ENCODE results near the gene KDM4C.

Gene KDM4C

DNA sequence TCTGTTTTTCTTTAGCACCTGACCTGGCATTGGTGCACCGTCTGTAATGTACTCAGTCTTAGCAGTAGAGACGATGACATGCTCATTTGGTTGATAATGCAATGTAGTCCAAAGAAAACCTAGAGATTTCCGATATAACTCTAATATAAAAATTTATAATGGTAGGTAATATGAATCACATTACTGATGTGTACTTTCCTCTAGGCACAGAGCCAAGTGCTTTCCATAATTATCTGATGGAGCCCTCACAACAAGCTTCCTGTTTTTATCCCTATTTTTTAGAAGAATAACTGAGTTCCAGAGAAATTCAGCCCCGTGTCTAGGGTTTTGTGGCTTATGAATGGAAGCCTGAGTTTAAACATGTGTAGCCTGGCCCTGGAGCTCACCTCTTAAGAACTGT, 53.7 kb downstream of the KDM4C start:
- no peak for DNase-seq

DNA sequence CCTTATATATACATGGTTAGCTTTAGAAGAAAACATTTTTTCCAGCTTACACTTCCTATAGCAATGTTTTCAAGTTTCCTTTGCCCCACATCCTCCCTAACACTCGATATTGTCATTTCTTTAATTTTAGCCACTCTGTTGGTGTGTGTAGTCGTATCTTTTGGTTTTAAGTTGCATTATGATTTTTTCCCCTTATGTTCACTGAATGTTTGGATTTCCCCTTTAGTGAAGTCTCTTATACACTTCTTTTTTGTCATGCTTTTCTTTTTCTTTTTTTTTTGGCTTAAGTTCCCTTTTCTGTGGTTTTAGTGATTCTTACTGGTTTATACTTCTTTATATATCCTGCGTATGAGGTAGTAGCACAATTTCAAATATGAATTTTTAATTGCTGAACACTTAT, 58.8 kb downstream of the KDM4C start:
- DNase-seq = no peak

DNA sequence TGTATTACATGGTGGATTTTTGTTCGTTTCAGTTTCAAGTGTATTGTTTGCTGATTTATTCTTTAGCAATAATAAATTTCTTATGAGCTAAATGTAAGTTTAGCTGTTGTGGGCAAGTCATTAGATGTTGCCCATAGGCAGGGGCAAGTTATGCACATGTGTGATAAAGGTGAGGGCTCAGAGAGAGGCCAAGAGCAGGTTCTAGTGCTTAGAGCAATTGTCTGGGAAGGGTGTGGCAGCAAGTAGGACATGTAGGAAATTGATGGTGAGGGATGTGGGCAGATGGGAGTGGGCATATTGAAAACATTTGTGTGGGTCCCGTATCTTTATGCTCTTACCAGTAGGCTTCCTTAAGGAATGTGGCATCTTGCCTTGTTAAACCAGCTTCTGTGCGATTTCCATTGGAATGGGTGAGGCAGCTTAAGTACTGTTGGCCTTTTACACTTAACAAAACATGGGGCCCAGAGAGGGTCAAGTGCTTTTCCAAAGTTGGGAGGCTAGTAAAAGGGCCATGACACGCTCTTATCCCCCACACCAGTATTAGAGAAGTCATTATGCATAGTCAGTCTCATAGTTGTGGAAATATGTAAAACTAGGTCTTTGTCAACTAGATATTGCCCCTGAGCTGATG, 60.6 kb downstream of the KDM4C start:
- DNase-seq = no peak

DNA sequence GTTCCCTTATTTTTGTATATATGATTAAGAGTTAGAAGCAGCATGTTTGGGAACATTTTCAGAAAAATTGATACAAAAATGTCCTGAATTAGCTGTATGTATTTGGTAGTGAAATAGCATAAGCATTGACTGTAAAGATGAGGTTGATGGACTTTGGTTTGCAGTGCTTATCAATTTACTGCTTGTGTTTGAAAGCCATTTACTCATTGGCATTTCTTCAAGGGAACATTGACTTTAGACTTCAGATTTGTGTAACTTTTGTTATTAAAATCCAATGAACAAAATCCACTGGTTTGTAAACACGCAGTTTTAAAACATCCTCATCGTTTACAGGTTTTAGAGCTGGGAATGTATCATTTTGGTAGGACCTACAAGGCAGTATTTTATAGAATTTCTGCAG, 61.3 kb downstream of the KDM4C start:
- DNase-seq = no peak

DNA sequence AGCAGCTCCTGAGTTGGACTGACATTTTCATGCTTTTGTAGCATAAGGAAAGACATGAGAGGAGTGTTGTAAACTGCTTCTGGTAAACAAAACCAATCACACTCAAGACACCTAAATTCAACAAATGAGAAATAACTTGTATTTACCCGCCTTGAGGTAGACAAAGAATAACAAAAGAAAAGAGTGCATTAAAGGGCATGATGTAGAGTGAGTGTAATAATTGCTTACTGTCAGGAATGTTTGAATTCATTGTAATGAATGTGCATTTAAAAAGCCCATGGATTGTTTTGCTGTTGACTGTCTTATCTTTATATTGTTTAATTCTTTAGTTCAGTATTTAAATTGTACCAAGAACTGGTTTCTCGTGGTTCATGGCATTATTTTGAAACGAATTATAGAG, 61.8 kb downstream of the KDM4C start:
- DNase-seq = no peak

DNA sequence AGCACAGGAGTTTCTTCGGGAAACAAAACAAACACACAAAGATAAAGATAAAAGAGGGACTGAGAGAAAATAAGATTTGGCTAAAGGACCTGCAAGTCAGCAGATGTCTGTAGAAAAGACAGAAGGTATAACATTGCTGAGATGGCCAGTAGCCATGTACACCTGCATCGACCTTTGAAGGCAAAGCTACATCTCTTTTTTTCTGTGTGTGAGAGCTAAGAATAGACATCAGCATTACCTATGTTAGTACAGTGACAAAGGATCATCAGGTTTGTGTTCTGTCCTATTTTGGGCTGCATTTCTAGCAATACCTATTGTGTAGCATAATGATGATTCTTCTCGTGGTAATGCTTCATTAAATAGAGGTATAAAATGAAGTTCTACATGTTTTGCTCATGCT, 64.9 kb downstream of the KDM4C start:
- no peak for DNase-seq

DNA sequence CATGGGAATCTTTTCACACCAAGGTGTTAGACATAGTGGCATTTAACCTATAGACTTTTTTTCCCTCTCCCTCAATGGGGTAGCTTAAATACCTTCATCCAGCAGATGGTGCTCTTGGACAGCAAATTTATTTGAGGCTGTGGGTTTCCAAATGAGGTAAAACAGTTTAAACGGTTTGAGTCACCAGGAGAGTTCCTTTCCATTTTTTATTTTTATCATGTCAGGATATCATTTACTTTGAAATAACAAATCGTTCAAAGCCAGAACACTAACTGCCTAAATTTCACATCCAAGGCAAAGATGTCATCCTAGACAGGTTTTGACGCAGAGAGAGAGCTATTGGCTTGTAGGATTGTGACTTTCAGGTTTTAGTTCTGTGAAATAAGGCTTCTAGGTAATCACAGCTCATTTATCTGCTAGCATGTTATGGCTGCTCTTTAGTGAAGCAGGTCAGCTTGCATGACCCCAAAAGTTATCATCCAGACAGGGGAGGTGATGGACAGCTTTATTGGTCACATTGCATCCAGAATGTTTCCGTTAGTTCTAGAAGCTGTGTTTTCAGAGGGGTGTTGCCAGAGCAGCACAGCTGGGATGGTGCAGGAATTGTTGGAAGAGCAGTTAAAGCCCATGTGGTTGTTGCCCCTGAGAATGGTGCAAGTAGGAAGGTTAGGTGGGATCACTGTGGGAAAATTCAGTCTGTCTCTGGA, 69.8 kb downstream of the KDM4C start:
- DNase-seq = no peak

DNA sequence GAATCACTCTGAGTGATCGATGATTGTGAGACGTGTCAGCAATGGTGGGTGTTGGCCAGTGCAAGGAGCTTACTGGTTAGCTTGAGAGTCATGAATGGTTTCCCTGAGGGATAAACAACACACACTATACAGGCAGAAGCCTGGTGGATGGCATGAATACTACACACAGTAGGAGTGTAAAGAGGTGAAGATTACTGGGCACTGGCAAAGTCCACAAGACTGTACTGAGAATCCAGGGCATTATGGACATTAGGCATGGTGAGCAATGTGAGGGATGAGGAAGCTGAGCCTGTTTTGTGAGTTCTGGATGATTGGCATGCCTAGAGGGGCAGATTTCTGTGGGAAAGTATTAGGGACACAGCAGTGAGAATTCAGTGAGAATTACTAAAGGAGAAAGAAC, 71.3 kb downstream of the KDM4C start:
- no peak for DNase-seq

DNA sequence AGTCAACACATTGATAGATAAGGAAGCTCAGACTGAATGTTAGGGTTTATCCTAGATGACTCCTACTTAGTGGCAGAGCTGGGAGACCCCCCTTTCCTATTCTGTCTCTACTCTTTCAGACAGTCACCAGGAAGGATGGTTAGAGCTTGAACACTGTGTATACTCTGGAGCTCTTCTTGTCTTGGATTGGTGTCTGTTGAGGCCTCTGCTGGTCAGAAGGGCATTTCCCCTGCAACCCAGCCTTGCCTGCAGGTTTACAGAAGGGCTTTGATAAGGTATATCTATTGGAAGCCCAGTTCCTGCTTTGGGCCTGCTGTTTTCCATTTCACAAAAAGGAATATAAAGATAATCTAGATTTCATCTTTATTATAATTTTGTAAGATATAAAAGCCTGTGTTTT, 71.8 kb downstream of the KDM4C start:
- DNase-seq = no peak

DNA sequence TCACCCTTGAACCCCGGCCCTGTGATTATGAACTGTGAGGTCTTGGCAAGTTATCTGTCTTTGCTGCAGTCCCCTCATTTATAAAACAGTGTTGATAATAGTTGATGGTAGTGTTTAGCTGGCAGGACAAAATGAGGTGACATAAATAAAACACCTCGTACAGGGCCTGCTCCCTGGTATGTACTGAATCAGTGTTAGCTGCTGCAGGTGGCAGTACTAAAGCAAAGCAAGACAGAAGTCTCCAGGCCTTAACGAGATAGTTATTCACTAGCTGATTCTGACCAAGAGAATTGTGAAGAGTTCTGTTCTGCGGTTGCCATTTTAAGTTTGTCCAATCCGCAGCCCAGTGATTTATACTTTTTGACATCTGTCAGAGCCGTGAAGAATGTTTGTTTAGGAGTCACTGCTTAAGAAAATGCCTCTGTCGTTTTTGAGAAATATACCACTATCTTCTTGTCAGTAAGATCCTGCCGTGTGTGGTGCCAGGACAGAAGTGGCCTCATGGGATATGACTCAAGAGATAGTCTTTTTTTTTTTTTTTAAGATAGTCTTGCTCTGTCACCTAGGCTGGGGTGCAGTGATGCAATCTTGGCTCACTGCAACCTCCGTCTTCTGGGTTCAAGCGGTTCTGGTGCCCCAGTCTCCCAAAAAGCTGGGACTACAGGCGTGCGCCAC, 75.9 kb downstream of the KDM4C start:
- no peak for DNase-seq

DNA sequence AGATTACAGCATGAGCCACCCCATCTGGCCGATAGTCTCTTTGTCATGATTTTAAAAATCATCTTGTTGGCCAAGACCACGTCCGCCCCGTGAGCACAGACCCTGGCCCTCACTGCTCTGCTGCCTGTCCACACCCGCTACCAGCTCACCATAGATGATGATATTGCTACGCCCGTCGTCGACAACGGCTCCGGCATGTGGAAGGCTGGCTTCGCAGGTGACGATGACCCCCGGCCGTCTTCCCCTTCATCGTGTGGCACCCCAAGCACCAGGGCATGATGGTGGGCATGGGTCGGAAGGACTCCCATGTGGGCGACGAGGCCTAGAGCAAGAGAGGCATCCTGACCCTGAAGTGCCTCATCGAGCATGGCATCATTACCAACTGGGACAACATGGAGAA, 76.5 kb downstream of the KDM4C start:
- no peak for DNase-seq

DNA sequence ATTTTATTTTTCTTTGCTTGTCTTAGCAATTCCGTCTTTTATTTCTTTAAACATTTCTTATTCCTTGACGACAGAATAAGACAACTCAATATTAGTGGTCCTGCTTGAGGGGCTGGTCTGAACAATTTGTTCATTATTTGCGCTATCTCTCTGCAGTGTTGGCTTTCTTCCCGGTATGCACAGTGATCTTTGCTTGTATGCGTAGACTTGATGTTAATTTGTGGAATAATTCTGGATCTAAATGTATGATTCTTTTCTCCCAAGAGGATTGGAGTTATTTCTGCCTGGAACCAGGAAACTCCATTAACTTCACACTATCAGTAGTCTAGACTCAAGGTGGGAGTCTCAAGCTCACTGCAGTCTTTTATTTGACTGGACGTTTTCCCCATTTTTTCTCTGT, 80.4 kb downstream of the KDM4C start:
- no peak for DNase-seq

DNA sequence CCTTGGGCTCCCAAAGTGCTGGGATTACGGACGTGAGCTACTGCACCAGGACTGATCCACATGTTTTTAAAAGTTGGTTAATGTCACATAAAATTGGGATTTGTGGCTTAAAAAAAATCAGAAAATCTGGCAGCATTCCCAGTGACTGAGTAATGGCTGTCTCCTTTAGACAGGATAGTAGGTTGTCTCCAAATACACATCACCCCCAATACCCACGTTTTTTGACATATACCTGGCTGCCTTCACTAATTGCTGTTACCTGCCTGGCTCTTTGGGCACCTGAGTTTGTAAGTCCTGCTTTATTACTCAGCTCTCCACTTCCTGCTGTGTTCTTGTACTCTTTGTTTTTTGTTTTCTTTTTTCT, 84.8 kb downstream of the KDM4C start:
- no peak for DNase-seq

DNA sequence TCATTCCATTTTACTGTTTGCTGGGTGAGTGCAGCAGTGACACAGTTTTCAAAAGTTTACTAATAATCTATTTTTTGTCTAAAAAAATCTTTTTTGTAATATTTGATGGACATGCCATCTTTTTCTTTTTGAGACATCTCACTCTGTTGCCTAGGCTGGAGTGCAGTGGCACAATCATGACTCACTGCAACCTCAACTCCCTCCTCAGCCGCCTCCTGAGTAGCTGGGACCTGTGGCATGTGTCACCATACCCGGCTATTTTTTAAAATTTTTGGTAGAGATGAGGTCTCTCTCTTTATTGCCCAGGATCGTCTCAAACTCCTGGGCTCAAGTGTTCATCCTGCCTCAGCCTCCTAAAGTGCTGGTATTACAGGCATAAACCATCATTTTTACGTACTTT, 86.0 kb downstream of the KDM4C start:
- no peak for DNase-seq

DNA sequence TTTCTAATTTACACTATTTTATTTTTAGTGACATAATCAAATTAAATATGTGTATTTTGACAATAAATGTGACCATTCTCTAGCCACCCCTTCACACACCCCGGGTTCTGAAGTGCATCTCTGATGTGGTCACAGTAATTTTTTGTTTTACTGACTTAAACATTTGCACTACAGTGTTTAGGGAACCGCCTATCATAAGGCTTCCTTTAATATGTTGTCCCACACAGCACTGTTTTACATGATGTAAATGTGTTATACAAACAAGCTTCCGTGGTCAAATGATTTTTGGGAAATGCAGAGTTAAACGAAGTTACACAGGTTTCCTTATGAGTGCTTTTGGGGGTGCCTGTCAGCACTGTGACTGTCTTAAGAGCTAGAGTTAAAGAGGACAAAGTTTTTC, 86.5 kb downstream of the KDM4C start:
- no peak for DNase-seq

DNA sequence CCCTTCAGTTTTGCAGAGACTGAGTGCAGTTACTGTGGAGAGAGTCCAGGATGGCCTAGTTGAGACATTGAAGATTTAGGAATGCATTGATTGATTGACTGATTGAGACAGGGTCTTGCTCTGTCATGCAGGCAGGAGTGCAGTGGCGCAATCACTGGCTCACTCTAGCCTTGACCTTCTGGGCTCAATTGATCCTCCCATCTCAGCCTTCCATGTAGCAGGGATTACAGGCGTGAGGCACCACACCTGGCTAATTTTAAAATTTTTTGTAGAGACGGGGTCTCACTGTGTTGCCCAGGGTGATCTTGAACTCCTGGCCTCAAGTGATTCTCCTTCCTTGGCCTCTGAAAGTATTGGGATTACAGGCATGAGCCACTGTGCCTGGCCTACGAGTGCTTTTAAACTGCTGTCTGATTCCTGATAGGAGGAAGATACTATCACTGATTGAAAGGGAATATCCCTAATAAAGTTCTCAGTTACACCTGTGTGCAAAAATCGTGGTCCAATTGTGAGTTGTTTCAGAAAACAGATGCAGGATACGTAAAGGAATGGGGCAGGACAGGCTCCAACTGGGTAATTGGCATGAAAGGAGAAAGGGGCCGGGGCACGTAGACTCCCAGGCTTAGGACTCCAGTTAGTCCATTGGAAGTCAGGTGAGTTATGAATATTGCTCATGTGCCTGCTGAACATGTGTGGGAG, 87.5 kb downstream of the KDM4C start:
- no peak for DNase-seq

DNA sequence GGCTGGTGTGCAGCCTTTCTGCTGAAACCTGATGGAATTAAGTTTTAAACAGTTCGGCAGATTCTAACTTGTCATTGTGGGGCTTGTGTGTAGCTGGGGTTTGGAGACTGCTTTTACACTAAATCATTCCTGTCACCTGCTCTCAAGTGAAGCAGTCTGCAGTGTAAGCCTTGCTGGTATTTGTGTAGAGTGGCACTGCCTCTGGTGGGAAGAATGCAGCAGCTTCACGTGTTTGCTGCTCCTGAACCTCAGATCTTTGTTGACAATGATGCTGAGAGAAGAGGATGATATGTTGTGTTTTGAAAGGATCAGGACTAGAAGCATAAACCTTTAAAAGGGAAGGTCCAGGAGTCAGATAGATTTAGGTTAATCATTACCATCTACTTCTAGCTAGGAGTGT, 88.1 kb downstream of the KDM4C start:
- DNase-seq = no peak

DNA sequence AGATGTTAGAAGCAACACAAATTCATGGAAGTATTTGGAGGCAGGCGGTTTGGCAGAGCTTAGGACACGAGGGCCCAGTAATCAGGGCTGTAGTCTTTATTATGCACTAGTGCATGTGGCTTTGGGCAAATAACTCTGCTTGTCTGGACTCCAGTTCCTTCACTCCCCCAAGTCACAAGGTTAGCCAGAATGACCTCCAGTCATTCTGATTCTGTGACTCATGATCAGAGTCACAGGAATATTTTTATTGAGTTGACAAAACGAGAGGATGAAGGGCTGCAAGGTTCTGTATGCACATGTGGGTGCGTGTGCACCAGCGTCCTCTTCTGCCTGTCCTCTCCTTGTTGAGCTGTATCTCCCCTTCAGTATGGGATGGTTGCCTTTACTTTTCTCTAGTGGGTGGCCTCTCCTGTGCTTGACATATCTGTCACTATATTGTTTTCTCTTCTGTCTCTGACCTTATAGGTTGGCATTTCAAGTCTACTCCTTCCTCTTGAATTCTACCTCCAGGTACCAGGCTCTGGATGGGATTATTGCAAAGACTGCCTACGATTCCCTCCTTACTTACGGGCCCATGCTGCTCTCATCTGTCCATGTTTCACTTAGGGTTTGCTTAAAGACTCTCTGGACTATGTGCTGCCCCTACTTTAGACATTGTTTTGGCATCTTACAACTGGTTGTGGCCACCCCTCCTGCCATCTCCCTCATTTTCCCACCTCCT, 94.6 kb downstream of the KDM4C start:
- DNase-seq = no peak

DNA sequence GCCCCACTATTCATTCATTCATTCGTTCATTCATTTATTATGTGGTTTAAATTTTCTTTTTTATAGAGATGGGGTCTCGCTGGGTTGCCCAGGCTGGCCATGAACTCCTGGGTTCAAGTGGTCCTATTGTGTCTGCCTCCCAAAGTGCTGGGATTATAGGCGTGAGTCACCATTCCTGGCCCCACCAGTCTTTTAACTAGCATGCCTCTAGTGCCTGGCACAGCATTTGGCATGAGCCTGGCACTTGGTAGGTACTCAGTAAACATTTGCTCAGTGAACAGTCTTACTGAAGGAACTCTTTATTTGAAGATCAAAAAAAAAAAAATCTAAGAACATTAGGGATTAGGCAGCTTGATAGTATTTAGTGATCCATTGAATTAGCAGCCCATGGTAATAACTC, 98.1 kb downstream of the KDM4C start:
- DNase-seq = no peak

DNA sequence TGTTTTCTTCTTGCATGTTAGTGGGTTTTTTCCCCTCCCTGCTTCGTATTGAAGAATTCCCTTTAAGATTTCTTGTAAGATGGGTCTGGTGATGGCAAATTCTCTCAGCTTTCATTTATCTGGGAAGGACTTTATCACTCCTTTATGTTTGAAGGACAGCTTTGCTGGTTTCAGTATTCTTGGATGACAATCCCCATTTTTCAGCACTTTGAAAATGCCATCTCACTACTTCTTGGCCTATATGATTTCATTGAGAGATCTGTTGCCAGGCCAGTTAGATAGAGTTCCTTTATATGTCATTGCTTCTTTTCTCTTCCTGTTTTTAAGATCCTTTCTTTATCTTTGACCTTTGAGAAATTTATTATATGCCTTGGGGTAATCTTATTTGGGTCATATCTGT, 106.3 kb downstream of the KDM4C start:
- no peak for DNase-seq

DNA sequence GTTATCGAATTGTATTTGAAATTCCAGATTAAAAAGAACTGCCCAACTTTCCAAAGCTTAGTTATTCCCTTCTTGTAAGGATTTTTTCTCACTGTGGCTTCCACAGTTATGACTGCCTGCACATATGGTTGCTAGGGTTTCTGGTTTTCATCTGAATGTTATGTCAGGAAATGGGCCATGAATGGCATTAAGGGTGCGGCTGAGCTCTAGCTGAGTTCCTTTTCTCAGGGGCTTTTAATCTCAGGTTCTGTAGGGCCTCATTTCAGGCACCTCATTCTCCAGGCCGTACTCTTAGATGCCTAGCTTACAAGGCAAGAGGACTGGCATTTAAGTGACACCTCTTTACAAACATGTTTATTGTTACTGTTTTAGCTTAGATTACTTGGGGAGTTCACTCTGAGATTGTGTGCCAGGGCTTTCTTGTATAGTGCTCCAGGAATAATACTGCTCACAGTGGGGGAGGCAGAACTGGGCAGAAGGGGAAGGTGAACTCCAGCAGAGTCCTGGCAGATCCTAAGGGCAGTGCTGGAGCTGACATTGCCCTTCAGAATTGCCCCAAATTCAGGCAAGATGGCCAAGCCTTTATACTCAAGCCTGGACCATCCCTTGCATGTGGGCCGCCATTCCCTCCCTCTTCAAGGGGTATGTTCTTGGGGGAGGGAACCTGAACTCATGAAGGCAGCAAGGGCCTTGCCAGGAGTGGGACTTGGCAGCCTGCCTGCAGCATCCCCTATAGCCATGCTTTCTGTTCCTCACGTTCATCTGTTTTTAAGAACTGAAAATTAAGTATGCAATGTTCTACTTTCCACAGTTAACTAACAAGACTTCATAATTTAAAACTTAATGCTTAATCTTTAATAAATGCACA, 111.5 kb downstream of the KDM4C start:
- no peak for DNase-seq

DNA sequence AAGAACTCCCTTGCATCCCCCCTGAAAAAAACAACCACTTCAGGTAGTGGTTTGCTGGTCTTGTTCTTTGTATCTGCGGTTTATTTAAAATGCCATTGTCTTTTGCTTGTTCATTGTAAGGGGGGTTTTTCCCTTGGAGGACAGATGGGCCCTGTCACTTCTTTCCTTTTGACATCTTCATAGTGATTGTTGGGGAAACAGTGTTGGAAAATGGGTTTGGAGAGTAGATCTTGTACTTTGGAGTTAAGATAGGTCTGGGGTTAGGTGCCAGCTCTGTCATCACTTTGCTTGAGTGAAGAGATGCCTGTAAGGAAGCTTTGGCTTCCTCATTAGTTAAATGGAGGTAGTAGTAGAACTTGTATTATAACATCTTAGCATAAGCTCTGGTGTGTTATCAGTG, 112.4 kb downstream of the KDM4C start:
- DNase-seq = no peak

Data from activated gamma-delta T cell treated with Interleukin-2 at 50 U/mL for 16 hours (primary cell).